AG09309 (cell line): ENCODE data around the gene DPYSL4.

Experiments used
- DNase-seq: peaks from one replicate; pipeline ENCODE4 v3.0.0-alpha.2; 2010; ENCODE audit warnings: low read depth
- H3K4me3 ChIP-seq: 2 replicates; pipeline ENCODE4 v1.5.1; 2011; ENCODE audit warnings: mild to moderate bottlenecking, low read depth, low read length, moderate library complexity; ENCODE audit not compliant: control insufficient read depth
- TF ChIP-seq, protein P1 (sequence below): IDR thresholded peaks from 2 replicates; pipeline ENCODE4 v1.5.1; 2011; ENCODE audit warnings: mild to moderate bottlenecking, low read depth, low read length, inconsistent platforms; ENCODE audit not compliant: insufficient read depth, control insufficient read depth; ENCODE audit errors: missing control alignments

Gene DPYSL4

GRCh38 chr10:132253092-132253687 lies 66.4 kb downstream of the DPYSL4 start:
- H3K4me3 ChIP-seq: no peak overlapping the region
- DNase-seq: no peak
- TF ChIP-seq, protein P1, sequence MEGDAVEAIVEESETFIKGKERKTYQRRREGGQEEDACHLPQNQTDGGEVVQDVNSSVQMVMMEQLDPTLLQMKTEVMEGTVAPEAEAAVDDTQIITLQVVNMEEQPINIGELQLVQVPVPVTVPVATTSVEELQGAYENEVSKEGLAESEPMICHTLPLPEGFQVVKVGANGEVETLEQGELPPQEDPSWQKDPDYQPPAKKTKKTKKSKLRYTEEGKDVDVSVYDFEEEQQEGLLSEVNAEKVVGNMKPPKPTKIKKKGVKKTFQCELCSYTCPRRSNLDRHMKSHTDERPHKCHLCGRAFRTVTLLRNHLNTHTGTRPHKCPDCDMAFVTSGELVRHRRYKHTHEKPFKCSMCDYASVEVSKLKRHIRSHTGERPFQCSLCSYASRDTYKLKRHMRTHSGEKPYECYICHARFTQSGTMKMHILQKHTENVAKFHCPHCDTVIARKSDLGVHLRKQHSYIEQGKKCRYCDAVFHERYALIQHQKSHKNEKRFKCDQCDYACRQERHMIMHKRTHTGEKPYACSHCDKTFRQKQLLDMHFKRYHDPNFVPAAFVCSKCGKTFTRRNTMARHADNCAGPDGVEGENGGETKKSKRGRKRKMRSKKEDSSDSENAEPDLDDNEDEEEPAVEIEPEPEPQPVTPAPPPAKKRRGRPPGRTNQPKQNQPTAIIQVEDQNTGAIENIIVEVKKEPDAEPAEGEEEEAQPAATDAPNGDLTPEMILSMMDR: no peak

- H3K4me3 ChIP-seq: no peak overlapping the region
- TF ChIP-seq, protein P1: no peak
- no peak for DNase-seq
Observed at GRCh38 chr10:132254841-132255240, 68.1 kb downstream of the DPYSL4 start.
